Measurements from ENCODE around the gene ADGRL2.
"Not testable (repeated sequence)": the region's sequence is repeated elsewhere in the genome, so short reads cannot be mapped to it uniquely, and the experiment has no call there.

Gene ADGRL2

GRCh38 chr1:81867235-81867634 is 66.5 kb downstream of the ADGRL2 start:
- H3K9ac ChIP-seq (ENCODE audit: low read length), result no peak overlapping the region
- H3K4me1 ChIP-seq (ENCODE audit: control insufficient read depth, insufficient read depth, low read length), result no peaks in the 10 kb centered on the region
- no peaks in the 10 kb centered on the region for H3K9me3 ChIP-seq (ENCODE audit: control insufficient read depth, low read length)
- H3K4me3 ChIP-seq (ENCODE audit: low read length), result no peak overlapping the region
- no peaks in the 10 kb centered on the region for H3K27me3 ChIP-seq (ENCODE audit: control insufficient read depth, insufficient read depth, low read length)
- no peaks in the 10 kb centered on the region for H3K36me3 ChIP-seq (ENCODE audit: control insufficient read depth, insufficient read depth, low read length)

GRCh38 chr1:81869307-81869706 is 68.6 kb downstream of the ADGRL2 start:
- no peak overlapping the region for H3K9ac ChIP-seq (ENCODE audit: low read length)
- H3K36me3 ChIP-seq (ENCODE audit: control insufficient read depth, insufficient read depth, low read length), result no peaks in the 10 kb centered on the region
- H3K9me3 ChIP-seq (ENCODE audit: control insufficient read depth, low read length), result no peaks in the 10 kb centered on the region
- no peak overlapping the region for H3K4me3 ChIP-seq (ENCODE audit: low read length)
- no peaks in the 10 kb centered on the region for H3K4me1 ChIP-seq (ENCODE audit: control insufficient read depth, insufficient read depth, low read length)
- H3K27me3 ChIP-seq (ENCODE audit: control insufficient read depth, insufficient read depth, low read length), result no peaks in the 10 kb centered on the region

- H3K27me3 ChIP-seq (ENCODE audit: control insufficient read depth, insufficient read depth, low read length); H3K36me3 ChIP-seq (ENCODE audit: control insufficient read depth, insufficient read depth, low read length); H3K4me3 ChIP-seq (ENCODE audit: low read length); H3K9me3 ChIP-seq (ENCODE audit: control insufficient read depth, low read length); H3K4me1 ChIP-seq (ENCODE audit: control insufficient read depth, insufficient read depth, low read length); H3K9ac ChIP-seq (ENCODE audit: low read length): not testable (repeated sequence)
Measured at GRCh38 chr1:81871091-81871490, 70.4 kb downstream of the ADGRL2 start.

DNA sequence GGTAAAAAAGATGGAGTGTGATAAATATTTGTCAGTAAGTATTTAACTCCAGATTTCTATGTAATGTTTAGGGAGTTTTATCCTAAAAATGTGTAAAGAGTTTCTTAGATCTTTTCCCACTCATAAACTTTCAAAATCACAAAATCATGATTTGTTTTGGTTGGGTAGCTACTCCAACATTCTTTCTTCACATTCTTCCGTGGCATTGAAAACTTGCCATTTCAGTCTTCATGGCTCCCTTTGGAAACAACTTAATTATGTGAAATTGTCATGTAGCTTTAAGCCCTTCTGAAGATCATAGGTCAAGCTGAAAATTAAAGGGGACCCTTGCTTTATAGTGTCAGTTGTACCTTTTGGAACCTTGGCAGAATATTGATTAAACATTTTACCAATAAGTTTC is 73.2 kb downstream of the ADGRL2 start:
- H3K4me1 ChIP-seq (ENCODE audit: control insufficient read depth, insufficient read depth, low read length), result peaks cover 4% of the 10 kb centered on the region
- no peaks in the 10 kb centered on the region for H3K36me3 ChIP-seq (ENCODE audit: control insufficient read depth, insufficient read depth, low read length)
- no peak overlapping the region for H3K9ac ChIP-seq (ENCODE audit: low read length)
- no peaks in the 10 kb centered on the region for H3K9me3 ChIP-seq (ENCODE audit: control insufficient read depth, low read length)
- no peaks in the 10 kb centered on the region for H3K27me3 ChIP-seq (ENCODE audit: control insufficient read depth, insufficient read depth, low read length)
- no peak overlapping the region for H3K4me3 ChIP-seq (ENCODE audit: low read length)

- Histone ChIP-seq H3K4me3 (ENCODE audit: low read length) (no peak overlapping the region), H3K9me3 (ENCODE audit: control insufficient read depth, low read length) (no peaks in the 10 kb centered on the region), H3K27me3 (ENCODE audit: control insufficient read depth, insufficient read depth, low read length) (no peaks in the 10 kb centered on the region), H3K4me1 (ENCODE audit: control insufficient read depth, insufficient read depth, low read length) (peaks cover 4% of the 10 kb centered on the region), H3K36me3 (ENCODE audit: control insufficient read depth, insufficient read depth, low read length) (no peaks in the 10 kb centered on the region), H3K9ac (ENCODE audit: low read length) (no peak overlapping the region)
Measured at GRCh38 chr1:81874461-81874860, 73.7 kb downstream of the ADGRL2 start.

GRCh38 chr1:81874940-81875339 is 74.2 kb downstream of the ADGRL2 start:
- H3K27me3 ChIP-seq (ENCODE audit: control insufficient read depth, insufficient read depth, low read length), result no peaks in the 10 kb centered on the region
- H3K9me3 ChIP-seq (ENCODE audit: control insufficient read depth, low read length), result no peaks in the 10 kb centered on the region
- H3K9ac ChIP-seq (ENCODE audit: low read length), result no peak overlapping the region
- peaks cover 4% of the 10 kb centered on the region for H3K4me1 ChIP-seq (ENCODE audit: control insufficient read depth, insufficient read depth, low read length)
- H3K4me3 ChIP-seq (ENCODE audit: low read length), result no peak overlapping the region
- no peaks in the 10 kb centered on the region for H3K36me3 ChIP-seq (ENCODE audit: control insufficient read depth, insufficient read depth, low read length)

- no peak overlapping the region for H3K9ac ChIP-seq (ENCODE audit: low read length)
Measured at GRCh38 chr1:81876901-81877733, 76.4 kb downstream of the ADGRL2 start.

GRCh38 chr1:81877940-81878339 is 77.2 kb downstream of the ADGRL2 start:
- Histone ChIP-seq H3K4me3 (ENCODE audit: low read length) (no peak overlapping the region), H3K4me1 (ENCODE audit: control insufficient read depth, insufficient read depth, low read length) (peaks cover 4% of the 10 kb centered on the region), H3K9ac (ENCODE audit: low read length) (no peak overlapping the region), H3K27me3 (ENCODE audit: control insufficient read depth, insufficient read depth, low read length) (no peaks in the 10 kb centered on the region), H3K9me3 (ENCODE audit: control insufficient read depth, low read length) (no peaks in the 10 kb centered on the region), H3K36me3 (ENCODE audit: control insufficient read depth, insufficient read depth, low read length) (no peaks in the 10 kb centered on the region)

More at GRCh38 chr1:81876901-81877733, 76.4 kb downstream of the ADGRL2 start:
- Histone ChIP-seq H3K27me3 (ENCODE audit: control insufficient read depth, insufficient read depth, low read length) (no peaks in the 10 kb centered on the region), H3K4me3 (ENCODE audit: low read length) (no peak overlapping the region), H3K9me3 (ENCODE audit: control insufficient read depth, low read length) (no peaks in the 10 kb centered on the region), H3K4me1 (ENCODE audit: control insufficient read depth, insufficient read depth, low read length) (peaks cover 4% of the 10 kb centered on the region), H3K36me3 (ENCODE audit: control insufficient read depth, insufficient read depth, low read length) (no peaks in the 10 kb centered on the region)

DNA sequence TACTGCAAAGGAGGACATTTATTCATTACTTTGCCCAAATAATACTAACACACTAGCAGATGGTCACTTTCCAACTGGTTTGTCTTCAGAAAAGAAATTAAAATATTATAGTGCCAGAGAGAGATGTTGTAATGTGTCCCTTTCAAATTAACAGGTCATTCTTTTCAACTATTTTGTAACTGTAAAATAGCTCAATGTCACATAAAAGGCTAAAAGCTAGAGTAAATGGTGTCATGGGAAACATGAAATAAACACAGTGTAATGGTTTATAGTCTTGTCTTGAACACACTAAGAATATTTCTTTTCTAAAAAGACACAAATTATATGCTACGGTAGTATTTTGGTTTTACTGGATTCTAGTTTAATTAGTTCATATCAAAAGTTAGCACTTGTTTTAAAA is 77.8 kb downstream of the ADGRL2 start:
- H3K9ac ChIP-seq (ENCODE audit: low read length), result no peak overlapping the region
- H3K27me3 ChIP-seq (ENCODE audit: control insufficient read depth, insufficient read depth, low read length), result no peaks in the 10 kb centered on the region
- no peak overlapping the region for H3K4me3 ChIP-seq (ENCODE audit: low read length)
- peaks cover 4% of the 10 kb centered on the region for H3K4me1 ChIP-seq (ENCODE audit: control insufficient read depth, insufficient read depth, low read length)
- H3K36me3 ChIP-seq (ENCODE audit: control insufficient read depth, insufficient read depth, low read length), result no peaks in the 10 kb centered on the region
- no peaks in the 10 kb centered on the region for H3K9me3 ChIP-seq (ENCODE audit: control insufficient read depth, low read length)

DNA sequence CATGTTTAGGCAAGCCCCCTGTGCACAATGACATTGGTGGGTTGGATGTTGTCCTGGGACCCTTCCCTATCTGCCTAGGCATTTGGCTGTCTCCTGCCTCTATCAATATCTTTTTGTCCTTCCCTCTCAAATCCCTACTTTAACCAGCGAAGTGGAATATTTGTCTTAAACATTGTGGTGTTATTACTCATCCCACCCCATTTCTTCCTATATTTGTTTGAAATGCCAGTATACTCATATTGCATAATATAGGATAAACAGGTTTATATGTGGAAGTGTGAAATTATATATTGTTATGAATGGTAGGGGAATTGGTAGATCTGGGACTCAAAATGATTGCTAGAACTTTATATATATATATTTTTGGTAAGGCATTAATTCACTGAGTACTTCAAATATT is 80.0 kb downstream of the ADGRL2 start:
- H3K4me1 ChIP-seq (ENCODE audit: control insufficient read depth, insufficient read depth, low read length), result peaks cover 4% of the 10 kb centered on the region
- H3K4me3 ChIP-seq (ENCODE audit: low read length), result no peak overlapping the region
- H3K27me3 ChIP-seq (ENCODE audit: control insufficient read depth, insufficient read depth, low read length), result no peaks in the 10 kb centered on the region
- no peaks in the 10 kb centered on the region for H3K36me3 ChIP-seq (ENCODE audit: control insufficient read depth, insufficient read depth, low read length)
- no peak overlapping the region for H3K9ac ChIP-seq (ENCODE audit: low read length)
- no peaks in the 10 kb centered on the region for H3K9me3 ChIP-seq (ENCODE audit: control insufficient read depth, low read length)

- Histone ChIP-seq H3K9ac (ENCODE audit: low read length) (no peak overlapping the region), H3K9me3 (ENCODE audit: control insufficient read depth, low read length) (no peaks in the 10 kb centered on the region), H3K4me1 (ENCODE audit: control insufficient read depth, insufficient read depth, low read length) (no peaks in the 10 kb centered on the region), H3K36me3 (ENCODE audit: control insufficient read depth, insufficient read depth, low read length) (no peaks in the 10 kb centered on the region), H3K4me3 (ENCODE audit: low read length) (no peak overlapping the region), H3K27me3 (ENCODE audit: control insufficient read depth, insufficient read depth, low read length) (no peaks in the 10 kb centered on the region)
Measured at GRCh38 chr1:81885291-81885690, 84.6 kb downstream of the ADGRL2 start.

DNA sequence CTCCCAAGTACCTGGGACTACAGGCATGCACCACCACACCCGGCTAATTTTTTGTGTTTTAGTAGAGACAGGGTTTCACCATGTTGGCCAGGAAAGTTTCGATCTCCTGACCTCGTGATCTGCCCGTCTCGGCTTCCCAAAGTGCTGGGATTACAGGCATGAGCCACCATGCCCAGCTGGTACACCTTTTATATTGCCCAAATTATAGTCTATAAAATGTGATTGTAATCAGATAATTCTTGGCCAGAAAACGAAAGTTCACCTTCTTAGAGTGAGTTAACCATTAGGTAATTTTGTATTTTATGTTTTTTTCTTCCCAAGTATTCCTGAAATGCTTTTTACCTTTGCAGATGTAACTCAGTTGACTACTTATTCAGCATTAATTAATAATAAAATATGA is 85.6 kb downstream of the ADGRL2 start:
- H3K36me3 ChIP-seq (ENCODE audit: control insufficient read depth, insufficient read depth, low read length); H3K9me3 ChIP-seq (ENCODE audit: control insufficient read depth, low read length); H3K27me3 ChIP-seq (ENCODE audit: control insufficient read depth, insufficient read depth, low read length); H3K4me1 ChIP-seq (ENCODE audit: control insufficient read depth, insufficient read depth, low read length); H3K9ac ChIP-seq (ENCODE audit: low read length); H3K4me3 ChIP-seq (ENCODE audit: low read length): not testable (repeated sequence)

Measured in mucosa of stomach (tissue), 1 donor.